ENCODE results near the gene ACLY.

Gene ACLY

GRCh38 chr17:41905172-41905571 is 13.6 kb downstream of the ACLY start:
- H2BK5ac ChIP-seq (ENCODE audit: low read length) = no peak overlapping the region
- DNase-seq (ENCODE audit: low spot score) = no peak
- H3K4me2 ChIP-seq (ENCODE audit: insufficient read depth, low read length, poor library complexity, severe bottlenecking) = no peak overlapping the region
- no peaks in the 10 kb centered on the region for H3K9me3 ChIP-seq (replicated peaks in 1 of 2; ENCODE audit: control insufficient read depth in 2 of 2, insufficient read depth in 1 of 2, low read depth in 1 of 2, low read length in 2 of 2)
- no peak overlapping the region for H3K4ac ChIP-seq (ENCODE audit: low read length)
- H2AFZ ChIP-seq (ENCODE audit: low read length) = no peak overlapping the region
- H2AK5ac ChIP-seq (ENCODE audit: low read depth, low read length) = no peak overlapping the region
- H3K14ac ChIP-seq (ENCODE audit: low read length) = no peak overlapping the region
- no peak overlapping the region for H3K18ac ChIP-seq (ENCODE audit: low read length)
- peaks cover 9% of the 10 kb centered on the region for H3K79me1 ChIP-seq (ENCODE audit: low read depth, low read length)
- no peak overlapping the region for H2BK12ac ChIP-seq (ENCODE audit: low read length)
- H3K4me3 ChIP-seq (ENCODE audit: low read length in 2 of 2) = no peak overlapping the region
- no peak overlapping the region for H3K27ac ChIP-seq (replicated peaks; ENCODE audit: low read length)
- H4K91ac ChIP-seq (ENCODE audit: low read depth, low read length, poor library complexity) = no peak overlapping the region
- H3K27me3 ChIP-seq (ENCODE audit: control insufficient read depth in 3 of 3, insufficient read depth in 3 of 3, low read depth in 1 of 3, low read length in 3 of 3) = no peaks in the 10 kb centered on the region
- no peak overlapping the region for H3K23ac ChIP-seq (ENCODE audit: low read depth, low read length, poor library complexity)
- peaks cover 79 to 99% of the 10 kb centered on the region in 2 donors for H3K36me3 ChIP-seq (replicated peaks in 1 of 2; ENCODE audit: control insufficient read depth in 2 of 2, insufficient read depth in 2 of 2, low read length in 2 of 2)
- H3K9ac ChIP-seq (ENCODE audit: low read depth, low read length, poor library complexity) = no peak overlapping the region
- WGBS, 2 donors (ENCODE audit: extremely low coverage in 2 of 2, insufficient read length in 2 of 2, insufficient replicate concordance in 1 of 2) = no CpG with 5 or more reads among the region's 4 CpGs
- no peak overlapping the region for H2BK15ac ChIP-seq (ENCODE audit: low read length)
- peaks cover 0 to 6% of the 10 kb centered on the region in 2 donors for H3K4me1 ChIP-seq (ENCODE audit: control insufficient read depth in 2 of 2, insufficient read depth in 1 of 2, low read depth in 1 of 2, low read length in 2 of 2)
- no peak overlapping the region for H4K8ac ChIP-seq (ENCODE audit: low read depth, low read length)
- no peak overlapping the region for H2BK120ac ChIP-seq (ENCODE audit: low read depth, low read length)

GRCh38 chr17:41904242-41904841 is 14.4 kb downstream of the ACLY start:
- no peak overlapping the region for H2AFZ ChIP-seq (ENCODE audit: low read length)
- H3K36me3 ChIP-seq (replicated peaks in 1 of 2; ENCODE audit: control insufficient read depth in 2 of 2, insufficient read depth in 2 of 2, low read length in 2 of 2) = peaks cover 75 to 98% of the 10 kb centered on the region in 2 donors
- peaks cover 6% of the 10 kb centered on the region for H3K79me1 ChIP-seq (ENCODE audit: low read depth, low read length)
- no CpG with 5 or more reads among the region's 7 CpGs for WGBS, 2 donors (ENCODE audit: extremely low coverage in 2 of 2, insufficient read length in 2 of 2, insufficient replicate concordance in 1 of 2)
- no peak overlapping the region for H3K14ac ChIP-seq (ENCODE audit: low read length)
- no peak overlapping the region for H3K4me2 ChIP-seq (ENCODE audit: insufficient read depth, low read length, poor library complexity, severe bottlenecking)
- H2BK120ac ChIP-seq (ENCODE audit: low read depth, low read length) = no peak overlapping the region
- H3K9me3 ChIP-seq (replicated peaks in 1 of 2; ENCODE audit: control insufficient read depth in 2 of 2, insufficient read depth in 1 of 2, low read depth in 1 of 2, low read length in 2 of 2) = no peaks in the 10 kb centered on the region
- no peak overlapping the region for H3K23ac ChIP-seq (ENCODE audit: low read depth, low read length, poor library complexity)
- no peak overlapping the region for H2AK5ac ChIP-seq (ENCODE audit: low read depth, low read length)
- DNase-seq (ENCODE audit: low spot score) = no peak
- H3K4me3 ChIP-seq (ENCODE audit: low read length in 2 of 2) = no peak overlapping the region
- no peak overlapping the region for H4K91ac ChIP-seq (ENCODE audit: low read depth, low read length, poor library complexity)
- H3K18ac ChIP-seq (ENCODE audit: low read length) = no peak overlapping the region
- no peak overlapping the region for H2BK12ac ChIP-seq (ENCODE audit: low read length)
- no peak overlapping the region for H2BK5ac ChIP-seq (ENCODE audit: low read length)
- H3K9ac ChIP-seq (ENCODE audit: low read depth, low read length, poor library complexity) = no peak overlapping the region
- H3K4me1 ChIP-seq (ENCODE audit: control insufficient read depth in 2 of 2, insufficient read depth in 1 of 2, low read depth in 1 of 2, low read length in 2 of 2) = peaks cover 0 to 6% of the 10 kb centered on the region in 2 donors
- H3K27me3 ChIP-seq (ENCODE audit: control insufficient read depth in 3 of 3, insufficient read depth in 3 of 3, low read depth in 1 of 3, low read length in 3 of 3) = no peaks in the 10 kb centered on the region
- H4K8ac ChIP-seq (ENCODE audit: low read depth, low read length) = no peak overlapping the region
- no peak overlapping the region for H3K4ac ChIP-seq (ENCODE audit: low read length)
- no peak overlapping the region for H3K27ac ChIP-seq (replicated peaks; ENCODE audit: low read length)
- H2BK15ac ChIP-seq (ENCODE audit: low read length) = no peak overlapping the region

- H3K36me3 ChIP-seq (replicated peaks in 1 of 2; ENCODE audit: control insufficient read depth in 2 of 2, insufficient read depth in 2 of 2, low read length in 2 of 2) = peaks cover 73 to 98% of the 10 kb centered on the region in 2 donors
Measured at GRCh38 chr17:41901646-41902045, 17.1 kb downstream of the ACLY start.

GRCh38 chr17:41896726-41897125 is 22.0 kb downstream of the ACLY start:
- H3K4ac ChIP-seq (ENCODE audit: low read length) = no peak overlapping the region
- no peak overlapping the region for H2BK15ac ChIP-seq (ENCODE audit: low read length)
- peaks cover 79 to 99% of the 10 kb centered on the region in 2 donors for H3K36me3 ChIP-seq (replicated peaks in 1 of 2; ENCODE audit: control insufficient read depth in 2 of 2, insufficient read depth in 2 of 2, low read length in 2 of 2)
- H3K14ac ChIP-seq (ENCODE audit: low read length) = no peak overlapping the region
- no peak overlapping the region for H4K8ac ChIP-seq (ENCODE audit: low read depth, low read length)
- peaks cover 12% of the 10 kb centered on the region for H3K79me1 ChIP-seq (ENCODE audit: low read depth, low read length)
- H2AK5ac ChIP-seq (ENCODE audit: low read depth, low read length) = no peak overlapping the region
- H3K27ac ChIP-seq (replicated peaks; ENCODE audit: low read length) = no peak overlapping the region
- no peaks in the 10 kb centered on the region for H3K9me3 ChIP-seq (replicated peaks in 1 of 2; ENCODE audit: control insufficient read depth in 2 of 2, insufficient read depth in 1 of 2, low read depth in 1 of 2, low read length in 2 of 2)
- H3K9ac ChIP-seq (ENCODE audit: low read depth, low read length, poor library complexity) = no peak overlapping the region
- H3K27me3 ChIP-seq (ENCODE audit: control insufficient read depth in 3 of 3, insufficient read depth in 3 of 3, low read depth in 1 of 3, low read length in 3 of 3) = no peaks in the 10 kb centered on the region
- H3K4me2 ChIP-seq (ENCODE audit: insufficient read depth, low read length, poor library complexity, severe bottlenecking) = no peak overlapping the region
- no peak overlapping the region for H2AFZ ChIP-seq (ENCODE audit: low read length)
- H2BK5ac ChIP-seq (ENCODE audit: low read length) = no peak overlapping the region
- H3K18ac ChIP-seq (ENCODE audit: low read length) = no peak overlapping the region
- H3K4me1 ChIP-seq (ENCODE audit: control insufficient read depth in 2 of 2, insufficient read depth in 1 of 2, low read depth in 1 of 2, low read length in 2 of 2) = no peaks in the 10 kb centered on the region
- DNase-seq (ENCODE audit: low spot score) = no peak
- no peak overlapping the region for H3K23ac ChIP-seq (ENCODE audit: low read depth, low read length, poor library complexity)
- no CpG with 5 or more reads among the region's 6 CpGs for WGBS, 2 donors (ENCODE audit: extremely low coverage in 2 of 2, insufficient read length in 2 of 2, insufficient replicate concordance in 1 of 2)
- H4K91ac ChIP-seq (ENCODE audit: low read depth, low read length, poor library complexity) = no peak overlapping the region
- no peak overlapping the region for H2BK12ac ChIP-seq (ENCODE audit: low read length)
- H3K4me3 ChIP-seq (ENCODE audit: low read length in 2 of 2) = no peak overlapping the region
- no peak overlapping the region for H2BK120ac ChIP-seq (ENCODE audit: low read depth, low read length)

More at GRCh38 chr17:41901646-41902045, 17.1 kb downstream of the ACLY start:
- H2AFZ ChIP-seq (ENCODE audit: low read length) = no peak overlapping the region
- no peak overlapping the region for H4K91ac ChIP-seq (ENCODE audit: low read depth, low read length, poor library complexity)
- DNase-seq (ENCODE audit: low spot score) = no peak
- no peak overlapping the region for H3K23ac ChIP-seq (ENCODE audit: low read depth, low read length, poor library complexity)
- H3K4me3 ChIP-seq (ENCODE audit: low read length in 2 of 2) = no peak overlapping the region
- no peaks in the 10 kb centered on the region for H3K27me3 ChIP-seq (ENCODE audit: control insufficient read depth in 3 of 3, insufficient read depth in 3 of 3, low read depth in 1 of 3, low read length in 3 of 3)
- no peak overlapping the region for H2BK5ac ChIP-seq (ENCODE audit: low read length)
- WGBS, 2 donors (ENCODE audit: extremely low coverage in 2 of 2, insufficient read length in 2 of 2, insufficient replicate concordance in 1 of 2) = no CpG with 5 or more reads among the region's 11 CpGs
- H3K9me3 ChIP-seq (replicated peaks in 1 of 2; ENCODE audit: control insufficient read depth in 2 of 2, insufficient read depth in 1 of 2, low read depth in 1 of 2, low read length in 2 of 2) = no peaks in the 10 kb centered on the region
- H3K79me1 ChIP-seq (ENCODE audit: low read depth, low read length) = no peaks in the 10 kb centered on the region
- no peak overlapping the region for H2AK5ac ChIP-seq (ENCODE audit: low read depth, low read length)
- no peak overlapping the region for H3K27ac ChIP-seq (replicated peaks; ENCODE audit: low read length)
- H3K14ac ChIP-seq (ENCODE audit: low read length) = no peak overlapping the region
- H2BK120ac ChIP-seq (ENCODE audit: low read depth, low read length) = no peak overlapping the region
- no peak overlapping the region for H3K4ac ChIP-seq (ENCODE audit: low read length)
- no peak overlapping the region for H4K8ac ChIP-seq (ENCODE audit: low read depth, low read length)
- H3K4me1 ChIP-seq (ENCODE audit: control insufficient read depth in 2 of 2, insufficient read depth in 1 of 2, low read depth in 1 of 2, low read length in 2 of 2) = no peaks in the 10 kb centered on the region
- no peak overlapping the region for H3K4me2 ChIP-seq (ENCODE audit: insufficient read depth, low read length, poor library complexity, severe bottlenecking)
- H3K9ac ChIP-seq (ENCODE audit: low read depth, low read length, poor library complexity) = no peak overlapping the region
- no peak overlapping the region for H2BK15ac ChIP-seq (ENCODE audit: low read length)
- no peak overlapping the region for H3K18ac ChIP-seq (ENCODE audit: low read length)
- H2BK12ac ChIP-seq (ENCODE audit: low read length) = no peak overlapping the region
